Spinal cord (tissue), 10 donors: ENCODE measurements around the gene GNA12. TPM values are rescaled to one million over a fixed set of nuclear protein-coding genes. Genes with fewer than 3 reads are reported as not detected.

Experiments
- DNase-seq, 6 donors: peaks; one replicate each; pipeline versions ENCODE4 v3.0.0 to v3.0.0-alpha.2; 2013 to 2015; ENCODE audit warnings: low spot score in 6 of 6, low read depth in 4 of 6
- H3K27ac ChIP-seq: one replicate; pipeline ENCODE4 v1.5.1; 2013; ENCODE audit warnings: low read depth, low read length, control low read depth
- H3K27me3 ChIP-seq: one replicate; pipeline ENCODE4 v1.6.1; 2013; ENCODE audit warnings: low read length; ENCODE audit not compliant: control insufficient read depth, insufficient read depth
- H3K36me3 ChIP-seq: one replicate; pipeline ENCODE4 v1.6.1; 2013; ENCODE audit warnings: low read length; ENCODE audit not compliant: control insufficient read depth, insufficient read depth
- H3K4me1 ChIP-seq: one replicate; pipeline ENCODE4 v1.6.1; 2013; ENCODE audit warnings: low read length; ENCODE audit not compliant: control insufficient read depth, insufficient read depth
- H3K4me3 ChIP-seq: one replicate; pipeline ENCODE4 v1.5.1; 2013; ENCODE audit warnings: low read depth, low read length, control low read depth
- H3K9me3 ChIP-seq: one replicate; pipeline ENCODE4 v1.6.1; 2013; ENCODE audit warnings: low read length; ENCODE audit not compliant: control insufficient read depth, insufficient read depth
- WGBS: methylation state at CpG from one replicate; pipeline ENCODE4 v1.1.5; 2013; ENCODE audit warnings: missing lambda C conversion rate; ENCODE audit not compliant: insufficient coverage; 5-methylcytosine and 5-hydroxymethylcytosine counted together
- polyA plus RNA-seq, 2 donors: library from polyadenylated mRNA; unstranded; fragments of 120-200 nt; gene quantifications; one replicate each; pipeline ENCODE4 v1.2.1, GENCODE V29; 2013; ENCODE audit not compliant: insufficient read length in 2 of 2
- total RNA-seq, 2 donors: library from RNA; depleted of rRNA in 1 of 2; stranded (reverse); fragments of 120-200 nt in 1 of 2; fragments of >200 nt in 1 of 2; gene quantifications; one replicate each; pipeline versions ENCODE4 v1.2.3 to v1.2.4, GENCODE V29; 2013 to 2014
- donor health status: healthy.

The GNA12 gene
- total and polyA plus RNA-seq, 4 donors = 17.9 to 125 (median 64.9) TPM

DNA sequence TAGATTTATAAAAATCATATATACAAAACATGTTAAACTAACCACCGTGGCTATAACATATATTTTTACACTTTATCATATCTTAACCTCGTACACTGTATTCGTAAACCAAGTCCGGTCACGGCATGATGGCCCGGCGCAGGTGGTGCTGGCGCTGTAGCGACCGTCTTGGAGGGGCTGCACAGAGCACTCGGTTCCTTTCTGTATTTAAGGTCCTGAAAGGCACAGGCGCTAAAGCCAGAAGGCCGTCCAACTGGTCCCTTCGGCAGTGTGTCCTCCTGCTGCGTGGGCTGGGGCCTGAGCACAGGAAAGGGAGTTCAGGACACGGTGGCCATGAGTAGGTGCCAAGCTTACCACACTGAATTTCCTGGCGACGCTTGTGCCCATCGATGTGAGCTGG lies 122.3 kb downstream of the GNA12 start:
- Histone ChIP-seq H3K4me1 (peaks cover 25% of the 10 kb centered on the region), H3K9me3 (no peaks in the 10 kb centered on the region), H3K27me3 (no peaks in the 10 kb centered on the region), H3K4me3 (no peak overlapping the region), H3K36me3 (peaks cover 83% of the 10 kb centered on the region), H3K27ac (no peak overlapping the region)
- DNase-seq = no peak
- 91% methylated on average over 19 of the region's 19 CpGs for WGBS

DNA sequence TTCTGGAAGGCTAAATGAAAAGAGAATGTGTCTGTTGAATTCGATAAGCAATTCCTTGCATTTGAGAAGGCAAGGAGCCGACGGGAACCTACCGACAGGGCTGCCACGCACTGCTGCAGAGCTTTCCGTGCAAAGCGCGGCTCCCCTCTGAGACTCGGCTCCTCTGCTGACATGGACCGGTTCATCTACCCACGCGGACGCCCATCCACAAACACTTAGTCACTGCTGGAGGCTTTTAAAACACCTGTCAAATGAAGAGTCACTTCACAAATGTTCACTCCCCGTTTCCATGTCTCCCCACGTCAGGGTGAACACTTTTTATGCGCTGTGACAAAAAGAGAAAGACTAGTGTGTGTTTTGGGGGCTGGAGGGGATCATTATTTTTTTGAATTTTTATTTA lies 124.1 kb downstream of the GNA12 start:
- no peak overlapping the region for H3K27ac ChIP-seq
- peaks cover 32% of the 10 kb centered on the region for H3K4me1 ChIP-seq
- DNase-seq = peak in 1 of 6 donors; percentile 21
- no peak overlapping the region for H3K4me3 ChIP-seq
- no peaks in the 10 kb centered on the region for H3K9me3 ChIP-seq
- no peaks in the 10 kb centered on the region for H3K27me3 ChIP-seq
- WGBS = 78% methylated on average over 10 of the region's 16 CpGs
- peaks cover 81% of the 10 kb centered on the region for H3K36me3 ChIP-seq

DNA sequence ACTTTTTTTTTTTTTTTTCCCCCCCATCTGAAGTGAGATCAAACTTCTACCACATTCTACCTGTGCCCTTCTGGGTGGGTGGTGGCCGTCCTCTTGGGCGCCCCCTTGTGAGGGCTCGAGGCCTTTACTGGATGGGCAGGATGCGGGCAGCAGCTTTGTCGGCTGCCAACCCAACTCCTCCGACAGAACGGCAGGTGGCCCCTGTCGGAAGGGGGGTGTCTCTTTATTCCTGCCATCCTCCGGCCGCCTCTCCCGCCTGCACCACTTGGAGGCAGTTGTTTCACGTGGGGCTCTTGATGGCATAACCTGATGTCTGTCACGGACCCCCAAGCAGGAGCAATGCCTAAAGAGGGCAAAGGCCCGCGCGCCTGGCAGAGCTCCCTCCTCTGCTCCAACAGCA lies 125.1 kb downstream of the GNA12 start:
- H3K36me3 ChIP-seq = peaks cover 81% of the 10 kb centered on the region
- H3K4me3 ChIP-seq = no peak overlapping the region
- no peaks in the 10 kb centered on the region for H3K9me3 ChIP-seq
- peaks cover 32% of the 10 kb centered on the region for H3K4me1 ChIP-seq
- H3K27ac ChIP-seq = no peak overlapping the region
- WGBS = 37% methylated on average over 16 of the region's 16 CpGs
- no peaks in the 10 kb centered on the region for H3K27me3 ChIP-seq
- DNase-seq = peak in 1 of 6 donors; percentile 43

DNA sequence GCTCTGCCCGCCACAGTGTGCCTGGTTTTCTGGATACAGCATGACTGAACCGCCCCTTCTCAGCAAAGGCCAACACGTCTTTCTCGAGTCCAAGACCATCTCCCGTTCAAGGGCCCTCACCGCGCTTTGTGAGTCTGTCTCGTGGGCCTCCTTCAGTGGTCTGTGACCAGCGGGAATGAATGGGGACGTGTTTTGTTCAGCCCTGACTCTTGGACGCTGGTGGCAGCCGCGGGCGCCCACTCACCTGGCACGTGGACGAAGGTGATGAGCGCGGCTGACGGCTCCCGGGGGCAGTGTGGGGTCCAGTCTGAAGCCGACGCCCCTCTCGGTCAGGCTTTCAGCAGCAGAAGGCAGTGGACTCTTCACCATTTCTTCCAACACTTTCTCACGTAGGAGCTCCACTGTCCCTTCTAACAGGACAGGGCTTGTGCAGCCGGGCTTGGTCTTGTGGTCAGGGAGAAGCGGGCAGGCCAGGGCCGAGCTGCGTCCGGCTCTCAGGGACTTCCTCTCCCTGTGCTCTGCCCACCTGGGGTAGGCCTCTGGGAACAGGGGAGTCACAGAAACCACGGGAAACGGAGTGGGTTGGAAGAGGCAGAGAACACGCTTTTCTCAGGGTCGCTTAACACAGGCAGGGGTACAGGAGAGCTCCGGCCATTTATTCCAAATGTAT lies 125.7 kb downstream of the GNA12 start:
- DNase-seq = no peak
- no peak overlapping the region for H3K4me3 ChIP-seq
- peaks cover 81% of the 10 kb centered on the region for H3K36me3 ChIP-seq
- H3K4me1 ChIP-seq = peaks cover 35% of the 10 kb centered on the region
- peak overlapping the region; percentile 78 for H3K27ac ChIP-seq
- H3K27me3 ChIP-seq = no peaks in the 10 kb centered on the region
- no peaks in the 10 kb centered on the region for H3K9me3 ChIP-seq
- WGBS = 84% methylated on average over 29 of the region's 34 CpGs

DNA sequence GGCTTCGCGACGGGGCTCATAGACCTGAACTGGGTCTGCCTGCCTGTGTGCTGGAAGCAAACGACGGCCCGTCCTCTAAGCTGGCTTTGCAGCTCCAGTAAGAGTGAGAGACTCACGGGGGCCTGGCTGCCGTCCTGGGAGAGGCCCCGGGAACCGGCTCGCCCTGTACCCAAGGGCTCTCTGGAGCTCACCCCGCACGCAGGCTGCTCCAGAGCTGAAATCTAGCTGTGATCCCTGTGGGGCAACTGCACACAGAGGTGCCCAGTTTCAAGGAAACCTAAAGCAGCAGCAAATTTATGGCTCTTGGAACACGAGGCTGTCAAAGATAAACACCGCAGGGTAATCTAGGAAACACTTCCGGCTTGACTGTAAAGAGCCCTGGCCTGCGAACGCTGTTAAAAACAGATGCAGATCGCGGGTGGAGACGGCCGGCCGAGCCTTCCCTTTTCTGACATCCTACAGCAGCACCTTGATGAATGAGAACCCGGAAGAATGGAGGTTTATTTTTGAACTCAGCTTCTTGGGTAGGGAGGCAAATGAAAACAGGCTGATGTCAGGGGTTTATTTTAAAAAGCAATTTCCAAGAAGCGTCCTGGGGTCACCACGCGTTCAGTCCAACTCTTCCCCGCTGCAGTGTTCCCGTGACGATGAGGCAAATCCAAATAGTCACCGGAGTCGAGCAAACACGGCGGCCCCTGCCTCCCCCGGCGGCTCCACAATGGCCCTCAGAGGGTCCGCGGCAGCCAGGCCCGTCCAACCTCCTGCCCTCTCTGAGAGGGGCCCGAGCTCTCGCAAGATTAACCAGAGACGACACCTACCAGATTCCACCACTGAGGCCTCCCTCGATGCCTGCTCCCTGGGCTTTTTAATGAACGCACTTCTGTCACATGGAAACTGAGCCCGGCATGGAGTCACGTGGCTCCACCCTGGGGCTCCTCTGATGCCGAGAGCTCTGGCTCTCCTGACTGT lies 126.5 kb downstream of the GNA12 start:
- Histone ChIP-seq H3K4me1 (peaks cover 42% of the 10 kb centered on the region), H3K9me3 (no peaks in the 10 kb centered on the region), H3K27me3 (no peaks in the 10 kb centered on the region), H3K27ac (peak overlapping the region; percentile 78), H3K36me3 (peaks cover 81% of the 10 kb centered on the region), H3K4me3 (no peak overlapping the region)
- DNase-seq = peak in 2 of 6 donors; percentile 51 to 67
- WGBS = 30% methylated on average over 47 of the region's 47 CpGs

DNA sequence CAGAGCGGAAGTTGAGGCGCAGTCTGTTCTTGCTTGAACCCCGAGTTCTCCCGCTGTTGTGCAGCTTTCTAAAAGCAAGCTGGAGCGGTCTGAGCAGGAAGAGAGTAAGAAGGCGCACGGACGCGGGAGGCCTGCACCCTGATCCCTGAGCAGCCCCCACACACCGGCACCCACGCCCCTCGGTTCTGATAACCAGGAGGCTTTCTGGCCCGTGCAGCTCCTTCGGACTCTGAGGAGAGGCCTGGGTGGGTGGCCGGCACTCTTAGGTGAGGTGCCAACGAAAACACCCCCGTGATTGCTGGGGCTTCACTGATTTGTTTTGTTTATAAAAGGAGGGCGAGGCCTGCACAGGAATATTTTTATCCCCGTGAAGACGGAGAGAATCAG lies 127.2 kb downstream of the GNA12 start:
- H3K4me1 ChIP-seq = peaks cover 46% of the 10 kb centered on the region
- H3K27me3 ChIP-seq = no peaks in the 10 kb centered on the region
- no peaks in the 10 kb centered on the region for H3K9me3 ChIP-seq
- peak overlapping the region; percentile 78 for H3K27ac ChIP-seq
- no peak overlapping the region for H3K4me3 ChIP-seq
- no peak for DNase-seq
- 78% methylated on average over 14 of the region's 20 CpGs for WGBS
- H3K36me3 ChIP-seq = peaks cover 83% of the 10 kb centered on the region

DNA sequence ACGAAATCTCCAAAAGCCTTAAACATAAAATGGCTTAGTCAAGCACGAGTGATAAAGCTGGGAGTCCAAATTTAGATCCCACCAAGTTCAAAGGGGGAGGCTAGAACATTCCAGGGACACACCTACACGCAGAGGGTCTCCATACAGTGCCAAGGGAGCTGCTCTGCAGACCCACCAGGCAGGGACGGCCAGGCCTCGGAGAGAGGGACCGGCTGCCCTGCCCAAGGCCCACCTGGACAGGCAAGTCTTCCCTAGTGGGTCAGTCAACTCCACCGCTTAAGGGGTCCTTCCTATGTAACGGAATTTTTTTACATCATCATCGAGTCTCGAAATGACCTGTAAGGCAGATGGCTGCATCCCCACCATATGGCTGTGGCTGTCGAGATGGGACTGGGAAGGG lies 127.6 kb downstream of the GNA12 start:
- Histone ChIP-seq H3K4me3 (no peak overlapping the region), H3K27me3 (no peaks in the 10 kb centered on the region), H3K27ac (no peak overlapping the region), H3K9me3 (no peaks in the 10 kb centered on the region), H3K4me1 (peaks cover 46% of the 10 kb centered on the region), H3K36me3 (peaks cover 81% of the 10 kb centered on the region)
- no peak for DNase-seq
- 92% methylated on average over 9 of the region's 11 CpGs for WGBS

DNA sequence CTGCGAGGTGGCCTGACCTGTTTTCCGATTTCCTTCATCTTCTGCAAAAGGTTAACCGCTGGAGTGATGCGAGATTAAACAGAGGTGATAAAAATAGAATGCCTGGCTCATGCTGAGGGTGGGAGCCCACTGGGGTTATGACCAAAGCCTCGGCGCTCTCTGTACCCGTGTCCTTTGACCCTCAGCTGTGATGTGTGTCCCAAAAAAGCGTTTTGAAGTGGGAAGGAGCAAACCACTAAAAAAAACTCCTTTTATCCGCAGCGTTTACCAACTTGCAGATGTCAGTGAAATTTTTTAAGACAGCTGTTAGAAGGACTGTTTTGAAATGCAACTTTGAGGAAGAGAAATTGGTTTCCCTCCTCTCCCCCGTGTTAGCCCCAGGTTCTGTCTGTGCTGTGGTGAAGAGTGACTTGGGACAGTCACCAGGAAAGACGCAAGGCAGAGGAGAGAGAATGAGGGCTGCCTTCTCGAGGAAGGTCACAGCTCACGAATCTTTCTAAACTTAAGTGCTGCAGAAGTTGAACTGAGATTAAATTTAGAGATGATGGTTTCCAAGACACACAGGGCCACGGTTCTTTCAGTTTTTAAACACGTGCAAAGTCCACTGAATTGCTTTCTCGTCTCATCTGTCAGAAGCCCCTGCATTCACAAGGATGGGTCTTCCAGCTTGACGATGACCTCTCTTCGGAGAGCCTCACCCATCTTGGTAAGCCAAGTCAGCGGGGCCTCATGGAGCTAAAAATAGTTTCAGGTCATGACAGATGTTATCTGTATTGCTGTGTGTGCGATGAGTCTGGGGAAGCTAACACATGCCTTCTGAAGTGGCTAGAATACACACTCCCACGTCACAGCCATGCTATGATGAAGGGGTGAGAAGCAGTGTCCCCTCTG lies 128.5 kb downstream of the GNA12 start:
- Histone ChIP-seq H3K4me1 (peaks cover 48% of the 10 kb centered on the region), H3K36me3 (peaks cover 81% of the 10 kb centered on the region), H3K27ac (no peak overlapping the region), H3K4me3 (no peak overlapping the region), H3K9me3 (no peaks in the 10 kb centered on the region), H3K27me3 (no peaks in the 10 kb centered on the region)
- DNase-seq = no peak
- 70% methylated on average over 9 of the region's 22 CpGs for WGBS

DNA sequence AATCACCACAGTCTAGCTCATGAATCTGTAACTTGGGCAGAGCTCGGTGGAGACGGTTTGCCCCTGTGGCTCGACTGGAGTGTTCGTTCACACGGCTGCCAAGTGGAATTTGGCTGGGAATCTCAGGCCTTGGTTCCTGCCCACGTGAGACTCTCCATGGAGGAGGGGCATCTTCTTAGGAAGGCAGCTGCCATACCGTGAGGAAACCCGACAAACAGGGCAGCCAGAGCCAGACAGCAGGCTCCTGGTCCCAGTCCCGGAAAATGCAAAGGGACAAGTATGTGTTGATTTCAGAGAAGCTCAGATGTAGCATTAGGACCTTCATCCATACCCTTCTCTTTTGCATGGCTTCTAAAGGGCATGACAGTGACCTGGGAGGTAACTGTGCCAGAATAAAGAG lies 129.5 kb downstream of the GNA12 start:
- 52% methylated on average over 9 of the region's 9 CpGs for WGBS
- peaks cover 57% of the 10 kb centered on the region for H3K4me1 ChIP-seq
- H3K9me3 ChIP-seq = no peaks in the 10 kb centered on the region
- H3K27me3 ChIP-seq = no peaks in the 10 kb centered on the region
- H3K27ac ChIP-seq = no peak overlapping the region
- no peak for DNase-seq
- H3K4me3 ChIP-seq = no peak overlapping the region
- peaks cover 84% of the 10 kb centered on the region for H3K36me3 ChIP-seq
